GM19025 (cell line): Measurements from ENCODE around the gene GCNT4.

Experiments used
- ATAC-seq: cut with Tn5 transposase; IDR thresholded peaks from one replicate; pipeline ENCODE4 v1.9.1; 2021; ENCODE audit warnings: mild to moderate bottlenecking, low read depth, moderate library complexity; ENCODE audit not compliant: unreplicated experiment

Gene GCNT4

GRCh38 chr5:75018805-75019587, 33.4 kb downstream of the GCNT4 start:
- no peak for ATAC-seq

DNA sequence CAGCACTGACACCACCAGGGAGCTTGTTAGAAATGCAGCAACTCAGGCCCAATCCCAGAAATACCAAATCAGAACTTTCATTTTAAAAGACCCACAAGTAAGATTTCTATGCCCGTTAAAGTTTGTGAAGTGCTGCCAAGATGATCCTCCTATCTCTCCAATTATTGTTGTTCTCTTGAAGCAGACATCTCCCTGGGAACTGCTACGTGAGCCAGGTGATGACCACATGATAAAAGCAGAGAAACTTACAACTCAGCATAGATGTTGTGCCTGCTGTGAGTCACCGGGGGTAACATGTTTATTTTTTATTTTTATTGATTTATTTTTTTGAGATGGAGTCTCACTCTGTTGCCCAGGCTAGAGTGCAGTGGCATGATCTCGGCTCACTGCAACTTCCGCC, 34.4 kb downstream of the GCNT4 start:
- ATAC-seq, result no peak

DNA sequence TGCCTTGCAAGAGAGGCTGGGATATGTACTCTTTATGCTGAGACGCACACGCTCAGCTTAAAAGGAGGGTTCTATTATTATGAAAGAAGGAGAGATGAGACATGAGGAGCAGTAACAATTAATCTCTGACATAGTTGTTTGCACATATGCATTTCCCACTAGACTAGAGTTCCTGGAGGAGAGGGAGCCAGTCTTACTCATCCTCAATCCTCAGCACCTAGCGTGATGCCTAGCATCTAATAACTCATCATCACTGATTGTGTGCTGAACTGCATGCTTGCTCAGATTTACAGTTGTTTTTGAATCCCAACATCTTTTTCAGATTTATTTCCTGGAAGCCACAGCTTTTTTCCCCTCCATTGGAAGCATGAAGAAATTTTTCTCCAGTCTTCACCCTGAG, 35.5 kb downstream of the GCNT4 start:
- ATAC-seq, result no peak

DNA sequence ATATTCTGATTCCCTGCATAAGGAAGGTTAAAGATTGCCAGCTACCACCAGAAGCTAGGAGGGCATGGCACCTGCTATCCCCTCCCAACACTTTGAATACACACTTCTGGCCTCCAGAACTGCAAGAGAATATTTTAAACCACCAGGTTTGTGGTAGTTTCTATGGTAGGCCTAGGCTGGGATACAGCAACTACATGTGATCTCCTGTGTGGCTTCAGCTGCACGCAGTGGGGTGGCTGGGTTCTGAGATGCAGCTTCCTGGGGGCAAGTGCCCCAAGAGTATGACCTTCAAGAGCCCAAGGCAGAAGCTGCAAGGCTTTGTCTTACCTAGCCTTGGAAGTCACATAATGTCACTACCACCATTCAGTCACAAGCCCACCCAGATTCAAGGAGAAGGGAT, 39.6 kb downstream of the GCNT4 start:
- no peak for ATAC-seq

DNA sequence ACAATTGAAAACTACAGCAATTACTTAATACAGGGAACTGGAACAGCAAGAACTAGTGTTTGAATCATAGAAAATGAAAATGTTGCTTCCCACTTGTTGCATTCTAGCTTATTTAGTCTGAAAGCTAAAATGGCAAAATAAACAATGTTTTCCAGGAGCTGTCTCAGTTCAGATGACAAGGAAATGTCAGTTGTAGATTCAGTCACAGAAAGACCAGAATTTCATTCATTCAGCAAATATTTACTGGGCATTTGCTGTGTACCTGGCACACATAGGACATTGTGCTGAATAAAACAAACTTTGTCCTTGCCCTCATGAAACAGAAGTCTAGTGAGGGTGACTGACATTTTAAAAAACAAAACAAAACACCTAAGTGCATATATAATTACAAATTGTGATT, 41.5 kb downstream of the GCNT4 start:
- ATAC-seq, result no peak

- no peak for ATAC-seq
Measured at GRCh38 chr5:75009556-75010345, 42.6 kb downstream of the GCNT4 start.

DNA sequence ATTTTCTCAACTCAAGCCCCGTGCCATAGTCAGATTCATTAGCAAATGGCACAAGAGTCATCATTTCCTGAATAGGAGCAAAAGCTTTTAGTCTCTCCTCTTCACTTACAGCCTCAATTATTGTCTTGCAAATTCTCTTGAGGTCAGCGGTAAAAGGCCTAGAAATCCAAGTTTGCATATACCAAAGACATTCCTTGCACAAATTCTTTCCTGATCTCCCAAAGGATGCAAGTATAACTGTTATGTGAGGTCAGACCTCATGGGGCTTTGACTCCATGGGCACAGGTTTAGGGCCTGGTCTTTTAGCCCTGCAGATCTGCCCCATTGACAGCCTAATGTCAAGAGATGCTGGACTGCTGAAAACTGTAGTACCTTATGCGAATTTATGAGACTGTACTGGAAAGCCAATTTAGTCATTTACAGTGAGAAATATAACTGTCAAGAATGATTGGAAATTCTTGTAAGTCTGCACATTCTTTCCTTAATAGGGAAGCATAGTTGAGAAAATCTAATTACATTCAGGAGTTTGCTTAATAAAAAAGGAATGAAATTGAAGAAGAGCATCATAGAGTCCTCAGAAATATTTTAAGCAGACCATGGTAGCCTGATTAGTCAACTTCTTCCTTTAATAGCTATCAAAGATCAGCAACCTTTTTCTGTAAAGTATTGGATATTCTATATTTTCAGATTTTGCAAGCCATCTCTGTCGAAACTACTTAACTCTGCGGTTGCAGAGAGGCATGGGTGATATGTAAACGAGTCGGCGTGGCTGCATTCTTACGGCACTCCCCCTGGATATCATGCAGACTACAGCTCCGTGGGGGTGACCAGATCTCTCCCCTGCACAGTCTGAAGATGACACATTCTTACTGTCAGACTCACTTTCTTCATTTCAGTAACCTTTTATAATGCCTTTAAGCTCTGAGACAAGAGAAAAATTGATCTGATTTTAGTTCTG, 45.2 kb downstream of the GCNT4 start:
- no peak for ATAC-seq

DNA sequence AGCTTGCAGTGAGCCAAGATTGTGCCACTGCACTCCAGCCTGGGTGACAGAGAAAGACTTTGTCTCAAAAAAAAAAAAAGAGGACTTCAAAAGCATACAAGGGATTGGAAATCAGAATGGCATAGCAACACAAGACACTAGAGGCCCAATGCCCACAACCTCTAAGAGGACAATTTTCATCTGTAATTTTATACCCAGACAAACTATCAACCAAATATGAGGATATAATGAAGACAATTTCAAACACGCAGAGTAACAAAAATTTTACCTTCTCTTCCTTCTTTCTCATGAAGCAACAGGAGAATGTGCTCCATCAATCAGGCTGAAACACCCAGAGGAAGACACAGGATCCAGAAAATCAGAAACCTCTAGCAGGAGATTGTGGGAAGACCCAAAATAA, 46.8 kb downstream of the GCNT4 start:
- no peak for ATAC-seq
